K562 (cell line): ENCODE results near the gene BCL10. TPM values are rescaled to one million over a fixed set of nuclear protein-coding genes. Genes with fewer than 3 reads are reported as not detected.

ENCODE experiments used
- ATF7 ChIP-seq: fragments of 450-650 bp; IDR thresholded peaks from 2 replicates; pipeline ENCODE4 v1.7.1; 2014; ENCODE audit warnings: mild to moderate bottlenecking, moderate library complexity
- KHSRP ChIP-seq: fragments of 450-650 bp; IDR thresholded peaks from 2 replicates; pipeline ENCODE4 v1.6.1; 2017
- KLF1 ChIP-seq: fragments of 450-650 bp; IDR thresholded peaks from 2 replicates; pipeline ENCODE4 v1.6.1; 2016; ENCODE audit warnings: missing genetic modification characterization, missing compliant biosample characterization
- L3MBTL2 ChIP-seq: fragments of 450-650 bp; IDR thresholded peaks from 2 replicates; pipeline ENCODE4 v1.6.1; 2016; ENCODE audit warnings: mild to moderate bottlenecking, moderate library complexity
- MTA2 ChIP-seq: fragments of 450-650 bp; IDR thresholded peaks from 2 replicates; pipeline ENCODE4 v1.6.1; 2016; ENCODE audit warnings: low read depth
- NEUROD1 ChIP-seq: fragments of 150-350 bp; IDR thresholded peaks from 2 replicates; pipeline ENCODE4 v1.6.1; 2014; ENCODE audit warnings: borderline replicate concordance, low read length, low read depth; ENCODE audit not compliant: partially characterized antibody
- ZNF316 ChIP-seq: fragments of 450-650 bp; IDR thresholded peaks from 2 replicates; pipeline ENCODE4 v1.6.1; 2016
- polyA plus RNA-seq, 8 experiments: library from polyadenylated mRNA; depleted of rRNA in 4 of 8; stranded (reverse) in 5 of 8; unstranded in 3 of 8; fragments of >200 nt; fragmentation: Nextera tagmentation in 2 of 8; fragmentation: Illumina TruSeq in 1 of 8; extraction: Ambion mirVana in 2 of 8; extraction: Trizol in 1 of 8; gene quantifications; 2 replicates each; pipeline versions ENCODE4 v1.2.1 to v1.2.3, GENCODE V29; 2011 to 2014; ENCODE audit warnings: inconsistent platforms in 1 of 8, missing spikeins in 1 of 8
- total RNA-seq, 7 experiments: library from RNA; depleted of rRNA in 6 of 7; stranded (reverse); fragments of >200 nt in 6 of 7; fragmentation: Illumina TruSeq in 2 of 7; extraction: Trizol in 2 of 7; gene quantifications; 2 replicates each; pipeline versions ENCODE4 v1.2.1 to v1.2.3, GENCODE V29; 2011 to 2021; ENCODE audit warnings: low replicate concordance in 1 of 7
- TF ChIP-seq, protein P1 (sequence below): IDR thresholded peaks from 3 replicates; pipeline ENCODE4 v1.6.1; 2011; ENCODE audit warnings: borderline replicate concordance, mild to moderate bottlenecking, moderate library complexity; ENCODE audit not compliant: insufficient read length; ENCODE audit errors: extremely low read depth
- TF ChIP-seq, protein P2 (sequence below): fragments of 150-350 bp; conservative IDR thresholded peaks from 2 replicates; pipeline ENCODE4 v1.6.1; 2014; ENCODE audit warnings: low read length
- TF ChIP-seq, protein P3 (sequence below): sonication (generic); formaldehyde crosslinking; IDR thresholded peaks from 2 replicates; pipeline ENCODE4 v1.8.1; 2023; ENCODE audit warnings: mild to moderate bottlenecking, missing genetic modification reagents
- TF ChIP-seq, protein P4 (sequence below): fragments of 250-450 bp; sonication (Bioruptor Pico); IDR thresholded peaks from 2 replicates; pipeline ENCODE4 v1.4.0; 2020; ENCODE audit warnings: mild to moderate bottlenecking, moderate library complexity, borderline replicate concordance
- TF ChIP-seq, protein P5 (sequence below): fragments of 450-650 bp; IDR thresholded peaks from 2 replicates; pipeline ENCODE4 v1.6.1; 2016; ENCODE audit warnings: low read depth, mild to moderate bottlenecking, moderate library complexity
- TF ChIP-seq, protein P6 (sequence below): fragments of 250-450 bp; sonication (Bioruptor Pico); IDR thresholded peaks from 2 replicates; pipeline ENCODE4 v1.8.0; 2021; ENCODE audit warnings: mild to moderate bottlenecking, moderate library complexity

The BCL10 gene
- total and polyA plus RNA-seq, 9 of the 15 experiments (the other 6 are each of a cell fraction or from before 2014, with no cell fraction given), result 8.0 to 19.4 (median 12.3) TPM

DNA sequence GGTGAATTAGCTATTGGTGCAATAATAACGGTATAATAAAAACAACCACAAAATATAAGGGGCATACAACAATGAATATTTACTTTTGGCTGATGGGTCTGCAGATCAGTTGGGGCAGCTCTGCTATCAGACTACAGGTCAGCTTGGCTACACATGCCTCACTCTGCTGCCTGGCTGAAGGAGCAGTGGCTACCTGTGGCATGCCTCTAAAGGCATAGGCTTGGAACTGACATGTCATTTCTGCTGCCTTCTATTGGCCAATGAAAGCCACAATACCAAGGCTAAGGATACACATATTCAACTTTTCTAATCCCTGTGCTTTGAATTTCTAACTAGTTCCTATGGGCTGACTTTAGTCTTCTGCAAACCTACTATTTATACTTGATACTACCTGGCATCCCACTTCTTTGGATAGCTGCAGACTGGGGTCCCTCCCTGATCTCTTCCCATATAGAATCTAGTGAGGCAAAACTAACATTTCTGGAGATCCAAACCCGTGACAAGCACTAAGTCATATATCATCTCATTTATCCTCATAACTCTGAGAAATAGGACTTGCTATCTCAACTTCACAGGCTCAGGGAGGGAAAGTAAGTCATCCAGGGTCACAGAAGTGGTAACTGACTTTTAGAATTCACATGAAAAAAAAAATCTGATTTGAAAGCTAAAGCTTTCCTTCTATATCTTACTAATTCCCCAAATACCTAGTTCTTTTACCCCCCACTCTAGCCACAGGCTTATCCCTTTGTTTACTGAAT, 56.4 kb downstream of the BCL10 start (continued):
- TF ChIP-seq, protein P1, sequence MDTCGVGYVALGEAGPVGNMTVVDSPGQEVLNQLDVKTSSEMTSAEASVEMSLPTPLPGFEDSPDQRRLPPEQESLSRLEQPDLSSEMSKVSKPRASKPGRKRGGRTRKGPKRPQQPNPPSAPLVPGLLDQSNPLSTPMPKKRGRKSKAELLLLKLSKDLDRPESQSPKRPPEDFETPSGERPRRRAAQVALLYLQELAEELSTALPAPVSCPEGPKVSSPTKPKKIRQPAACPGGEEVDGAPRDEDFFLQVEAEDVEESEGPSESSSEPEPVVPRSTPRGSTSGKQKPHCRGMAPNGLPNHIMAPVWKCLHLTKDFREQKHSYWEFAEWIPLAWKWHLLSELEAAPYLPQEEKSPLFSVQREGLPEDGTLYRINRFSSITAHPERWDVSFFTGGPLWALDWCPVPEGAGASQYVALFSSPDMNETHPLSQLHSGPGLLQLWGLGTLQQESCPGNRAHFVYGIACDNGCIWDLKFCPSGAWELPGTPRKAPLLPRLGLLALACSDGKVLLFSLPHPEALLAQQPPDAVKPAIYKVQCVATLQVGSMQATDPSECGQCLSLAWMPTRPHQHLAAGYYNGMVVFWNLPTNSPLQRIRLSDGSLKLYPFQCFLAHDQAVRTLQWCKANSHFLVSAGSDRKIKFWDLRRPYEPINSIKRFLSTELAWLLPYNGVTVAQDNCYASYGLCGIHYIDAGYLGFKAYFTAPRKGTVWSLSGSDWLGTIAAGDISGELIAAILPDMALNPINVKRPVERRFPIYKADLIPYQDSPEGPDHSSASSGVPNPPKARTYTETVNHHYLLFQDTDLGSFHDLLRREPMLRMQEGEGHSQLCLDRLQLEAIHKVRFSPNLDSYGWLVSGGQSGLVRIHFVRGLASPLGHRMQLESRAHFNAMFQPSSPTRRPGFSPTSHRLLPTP, result no peak
- TF ChIP-seq ZNF316 (no peak), KLF1 (tag) (no peak), ATF7 (0 out of 2 replicates have a peak, but pooled peaks have one; percentile 25), NEUROD1 (no peak), L3MBTL2 (no peak), MTA2 (peak; percentile 74), KHSRP (no peak)
- TF ChIP-seq, protein P2, sequence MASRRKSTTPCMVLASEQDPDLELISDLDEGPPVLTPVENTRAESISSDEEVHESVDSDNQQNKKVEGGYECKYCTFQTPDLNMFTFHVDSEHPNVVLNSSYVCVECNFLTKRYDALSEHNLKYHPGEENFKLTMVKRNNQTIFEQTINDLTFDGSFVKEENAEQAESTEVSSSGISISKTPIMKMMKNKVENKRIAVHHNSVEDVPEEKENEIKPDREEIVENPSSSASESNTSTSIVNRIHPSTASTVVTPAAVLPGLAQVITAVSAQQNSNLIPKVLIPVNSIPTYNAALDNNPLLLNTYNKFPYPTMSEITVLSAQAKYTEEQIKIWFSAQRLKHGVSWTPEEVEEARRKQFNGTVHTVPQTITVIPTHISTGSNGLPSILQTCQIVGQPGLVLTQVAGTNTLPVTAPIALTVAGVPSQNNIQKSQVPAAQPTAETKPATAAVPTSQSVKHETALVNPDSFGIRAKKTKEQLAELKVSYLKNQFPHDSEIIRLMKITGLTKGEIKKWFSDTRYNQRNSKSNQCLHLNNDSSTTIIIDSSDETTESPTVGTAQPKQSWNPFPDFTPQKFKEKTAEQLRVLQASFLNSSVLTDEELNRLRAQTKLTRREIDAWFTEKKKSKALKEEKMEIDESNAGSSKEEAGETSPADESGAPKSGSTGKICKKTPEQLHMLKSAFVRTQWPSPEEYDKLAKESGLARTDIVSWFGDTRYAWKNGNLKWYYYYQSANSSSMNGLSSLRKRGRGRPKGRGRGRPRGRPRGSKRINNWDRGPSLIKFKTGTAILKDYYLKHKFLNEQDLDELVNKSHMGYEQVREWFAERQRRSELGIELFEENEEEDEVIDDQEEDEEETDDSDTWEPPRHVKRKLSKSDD, result no peak
- TF ChIP-seq, protein P3, sequence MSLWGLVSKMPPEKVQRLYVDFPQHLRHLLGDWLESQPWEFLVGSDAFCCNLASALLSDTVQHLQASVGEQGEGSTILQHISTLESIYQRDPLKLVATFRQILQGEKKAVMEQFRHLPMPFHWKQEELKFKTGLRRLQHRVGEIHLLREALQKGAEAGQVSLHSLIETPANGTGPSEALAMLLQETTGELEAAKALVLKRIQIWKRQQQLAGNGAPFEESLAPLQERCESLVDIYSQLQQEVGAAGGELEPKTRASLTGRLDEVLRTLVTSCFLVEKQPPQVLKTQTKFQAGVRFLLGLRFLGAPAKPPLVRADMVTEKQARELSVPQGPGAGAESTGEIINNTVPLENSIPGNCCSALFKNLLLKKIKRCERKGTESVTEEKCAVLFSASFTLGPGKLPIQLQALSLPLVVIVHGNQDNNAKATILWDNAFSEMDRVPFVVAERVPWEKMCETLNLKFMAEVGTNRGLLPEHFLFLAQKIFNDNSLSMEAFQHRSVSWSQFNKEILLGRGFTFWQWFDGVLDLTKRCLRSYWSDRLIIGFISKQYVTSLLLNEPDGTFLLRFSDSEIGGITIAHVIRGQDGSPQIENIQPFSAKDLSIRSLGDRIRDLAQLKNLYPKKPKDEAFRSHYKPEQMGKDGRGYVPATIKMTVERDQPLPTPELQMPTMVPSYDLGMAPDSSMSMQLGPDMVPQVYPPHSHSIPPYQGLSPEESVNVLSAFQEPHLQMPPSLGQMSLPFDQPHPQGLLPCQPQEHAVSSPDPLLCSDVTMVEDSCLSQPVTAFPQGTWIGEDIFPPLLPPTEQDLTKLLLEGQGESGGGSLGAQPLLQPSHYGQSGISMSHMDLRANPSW (CRISPR knock-in tag), result no peak
- TF ChIP-seq, protein P4, sequence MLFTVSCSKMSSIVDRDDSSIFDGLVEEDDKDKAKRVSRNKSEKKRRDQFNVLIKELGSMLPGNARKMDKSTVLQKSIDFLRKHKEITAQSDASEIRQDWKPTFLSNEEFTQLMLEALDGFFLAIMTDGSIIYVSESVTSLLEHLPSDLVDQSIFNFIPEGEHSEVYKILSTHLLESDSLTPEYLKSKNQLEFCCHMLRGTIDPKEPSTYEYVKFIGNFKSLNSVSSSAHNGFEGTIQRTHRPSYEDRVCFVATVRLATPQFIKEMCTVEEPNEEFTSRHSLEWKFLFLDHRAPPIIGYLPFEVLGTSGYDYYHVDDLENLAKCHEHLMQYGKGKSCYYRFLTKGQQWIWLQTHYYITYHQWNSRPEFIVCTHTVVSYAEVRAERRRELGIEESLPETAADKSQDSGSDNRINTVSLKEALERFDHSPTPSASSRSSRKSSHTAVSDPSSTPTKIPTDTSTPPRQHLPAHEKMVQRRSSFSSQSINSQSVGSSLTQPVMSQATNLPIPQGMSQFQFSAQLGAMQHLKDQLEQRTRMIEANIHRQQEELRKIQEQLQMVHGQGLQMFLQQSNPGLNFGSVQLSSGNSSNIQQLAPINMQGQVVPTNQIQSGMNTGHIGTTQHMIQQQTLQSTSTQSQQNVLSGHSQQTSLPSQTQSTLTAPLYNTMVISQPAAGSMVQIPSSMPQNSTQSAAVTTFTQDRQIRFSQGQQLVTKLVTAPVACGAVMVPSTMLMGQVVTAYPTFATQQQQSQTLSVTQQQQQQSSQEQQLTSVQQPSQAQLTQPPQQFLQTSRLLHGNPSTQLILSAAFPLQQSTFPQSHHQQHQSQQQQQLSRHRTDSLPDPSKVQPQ, result no peak
- TF ChIP-seq, protein P5, sequence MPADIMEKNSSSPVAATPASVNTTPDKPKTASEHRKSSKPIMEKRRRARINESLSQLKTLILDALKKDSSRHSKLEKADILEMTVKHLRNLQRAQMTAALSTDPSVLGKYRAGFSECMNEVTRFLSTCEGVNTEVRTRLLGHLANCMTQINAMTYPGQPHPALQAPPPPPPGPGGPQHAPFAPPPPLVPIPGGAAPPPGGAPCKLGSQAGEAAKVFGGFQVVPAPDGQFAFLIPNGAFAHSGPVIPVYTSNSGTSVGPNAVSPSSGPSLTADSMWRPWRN, result no peak
- TF ChIP-seq, protein P6, sequence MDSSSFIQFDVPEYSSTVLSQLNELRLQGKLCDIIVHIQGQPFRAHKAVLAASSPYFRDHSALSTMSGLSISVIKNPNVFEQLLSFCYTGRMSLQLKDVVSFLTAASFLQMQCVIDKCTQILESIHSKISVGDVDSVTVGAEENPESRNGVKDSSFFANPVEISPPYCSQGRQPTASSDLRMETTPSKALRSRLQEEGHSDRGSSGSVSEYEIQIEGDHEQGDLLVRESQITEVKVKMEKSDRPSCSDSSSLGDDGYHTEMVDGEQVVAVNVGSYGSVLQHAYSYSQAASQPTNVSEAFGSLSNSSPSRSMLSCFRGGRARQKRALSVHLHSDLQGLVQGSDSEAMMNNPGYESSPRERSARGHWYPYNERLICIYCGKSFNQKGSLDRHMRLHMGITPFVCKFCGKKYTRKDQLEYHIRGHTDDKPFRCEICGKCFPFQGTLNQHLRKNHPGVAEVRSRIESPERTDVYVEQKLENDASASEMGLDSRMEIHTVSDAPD, result no peak
